Fibroblast of gingiva (primary cell): ENCODE measurements around the gene CMTM1.
"Not testable (repeated sequence)": the region's sequence is repeated elsewhere in the genome, so short reads cannot be mapped to it uniquely, and the experiment has no call there.

Source experiments
- DNase-seq: peaks from one replicate; pipeline ENCODE4 v3.0.0-alpha.2; 2011; ENCODE audit warnings: low read depth

The CMTM1 gene

GRCh38 chr16:66562986-66563385, 3.3 kb upstream of the CMTM1 start:
- no peak for DNase-seq

DNA sequence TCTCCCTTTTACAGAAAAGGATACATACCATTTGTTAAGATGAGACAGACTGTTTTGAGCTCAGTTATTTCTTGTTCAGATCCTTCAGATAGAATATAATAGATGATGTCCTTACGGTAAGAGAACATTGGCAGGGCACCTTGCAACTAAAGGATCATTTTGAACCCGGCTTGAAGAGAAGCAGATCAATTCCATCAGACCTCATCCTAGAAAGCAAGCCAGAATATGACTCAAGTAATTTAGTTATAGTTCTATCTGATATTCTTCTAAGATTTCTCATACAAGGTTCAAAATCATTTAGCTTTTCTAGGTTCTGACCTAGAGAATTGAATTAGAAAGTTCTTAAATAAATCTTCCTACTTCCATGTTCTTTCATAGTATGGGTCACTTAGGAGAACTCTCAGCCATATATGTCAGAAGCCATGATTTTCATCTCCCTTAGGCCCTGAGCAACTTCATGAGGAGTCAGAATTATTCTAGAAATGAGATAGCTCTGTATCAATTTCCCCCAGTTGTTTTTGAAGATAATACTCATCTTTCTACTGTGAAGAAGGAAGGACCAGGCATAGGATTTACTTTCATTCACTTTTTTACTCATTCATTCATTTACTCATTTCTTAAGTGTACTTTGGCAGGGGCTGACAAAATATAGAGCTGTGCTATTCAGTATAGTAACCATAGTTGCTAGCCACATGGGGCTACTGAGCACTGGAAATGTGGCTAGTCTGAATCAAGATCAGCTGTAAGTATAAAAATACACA, 2.5 kb upstream of the CMTM1 start:
- DNase-seq, result no peak

DNA sequence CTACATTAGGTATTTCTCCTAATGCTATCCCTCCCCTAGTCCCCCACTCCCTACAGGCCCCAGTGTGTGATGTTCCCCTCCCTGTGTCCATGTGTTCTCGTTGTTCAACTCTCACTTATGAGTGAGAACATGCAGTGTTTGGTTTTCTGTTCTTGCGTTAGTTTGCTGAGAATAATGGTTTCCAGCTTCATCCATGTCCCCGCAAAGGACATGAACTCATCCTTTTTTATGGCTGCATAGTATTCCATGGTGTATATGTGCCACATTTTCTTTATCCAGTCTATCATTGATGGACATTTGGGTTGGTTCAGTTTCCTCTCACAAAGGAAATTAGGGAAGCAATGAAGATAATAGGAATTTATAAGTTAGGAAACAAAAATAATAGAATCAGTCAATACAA, 1.0 kb downstream of the CMTM1 start:
- not testable (repeated sequence) for DNase-seq

- DNase-seq, result no peak
These were observed 2.1 kb downstream of the CMTM1 start for GRCh38 chr16:66568355-66568754.

DNA sequence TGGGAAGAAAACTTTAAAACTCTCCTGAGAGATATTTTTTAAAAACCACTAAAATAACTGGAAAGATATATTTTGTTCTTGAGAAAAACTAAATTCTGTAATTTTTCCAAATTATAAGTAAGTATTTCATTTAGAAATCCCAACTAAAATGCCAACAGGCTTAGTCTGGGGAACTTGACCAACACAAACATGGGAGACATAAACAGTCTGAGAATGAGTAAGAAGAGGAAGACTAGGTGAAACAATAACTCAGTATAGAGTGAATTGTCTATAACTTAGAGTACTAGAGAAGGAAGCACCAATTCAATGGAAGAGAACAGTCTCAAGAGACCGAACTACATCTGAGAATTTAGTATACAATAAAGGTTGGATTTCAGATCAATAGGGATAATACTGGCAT, 2.9 kb downstream of the CMTM1 start:
- peak; percentile 57 for DNase-seq

DNA sequence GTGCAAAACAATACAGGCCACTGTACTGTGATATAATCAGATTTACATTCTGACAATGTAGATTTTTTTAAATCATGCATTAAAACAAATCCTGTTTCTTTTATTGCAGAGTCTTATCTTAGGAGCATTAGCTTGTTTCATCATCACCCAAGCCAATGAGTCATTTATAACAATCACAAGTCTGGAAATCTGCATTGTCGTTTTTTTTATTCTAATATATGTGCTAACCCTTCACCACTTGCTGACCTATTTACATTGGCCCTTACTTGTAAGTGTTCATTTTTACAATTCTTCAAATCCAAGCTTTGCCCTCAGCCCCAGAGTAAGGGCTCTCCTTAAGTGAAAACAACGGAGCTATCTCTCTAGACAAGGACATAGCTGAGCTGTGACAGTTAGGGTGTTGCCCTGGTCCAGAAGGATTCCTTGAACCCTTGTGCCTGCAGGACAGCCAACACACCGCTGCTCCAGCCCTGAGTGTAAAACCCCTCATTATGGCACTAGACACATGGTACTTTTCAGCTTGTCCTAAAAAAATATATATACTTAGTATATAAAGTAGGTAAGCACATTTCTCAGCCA, 3.7 kb downstream of the CMTM1 start:
- DNase-seq, result peak; percentile 16

DNA sequence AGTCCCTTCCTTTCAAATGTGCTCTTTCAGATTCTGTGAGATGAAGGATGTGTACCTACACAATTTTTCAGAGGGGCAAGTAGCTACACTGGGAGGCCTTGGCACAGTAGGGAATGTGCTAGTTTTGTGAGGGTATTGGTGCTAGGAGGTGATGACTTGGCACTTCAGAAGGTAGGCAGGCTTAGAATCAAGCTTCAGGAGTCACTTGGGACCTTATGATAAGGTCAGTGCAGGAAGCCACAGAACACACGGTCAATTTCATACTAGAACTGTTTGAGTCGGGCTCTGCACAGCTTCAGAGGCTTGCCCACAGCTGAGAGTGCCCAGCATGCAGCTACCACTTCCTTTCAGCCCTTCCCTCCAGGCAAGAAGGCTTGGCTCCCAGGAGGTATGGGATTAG, 6.1 kb downstream of the CMTM1 start:
- DNase-seq, result no peak

- DNase-seq, result no peak
These were observed 7.8 kb downstream of the CMTM1 start for GRCh38 chr16:66574081-66574480.

DNA sequence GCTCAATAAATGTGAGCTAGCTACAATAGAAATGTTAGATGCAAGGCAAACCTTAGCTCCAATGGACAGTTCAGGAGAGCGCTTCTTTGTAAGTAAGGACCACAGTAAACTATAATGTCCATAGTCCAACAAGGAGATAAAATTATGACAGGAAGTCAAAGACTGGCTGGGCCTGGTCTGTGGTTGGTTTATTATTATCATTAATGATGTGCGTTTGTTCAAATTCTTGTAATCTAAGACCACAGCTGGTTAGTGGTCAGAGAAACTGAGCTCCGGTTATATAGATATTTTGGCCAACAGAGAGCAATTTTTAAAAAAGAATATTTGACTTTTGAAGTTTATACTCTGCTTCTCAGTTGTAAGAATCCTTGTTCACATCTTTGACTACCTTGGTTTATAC, 8.3 kb downstream of the CMTM1 start:
- no peak for DNase-seq

GRCh38 chr16:66575060-66575459, 8.8 kb downstream of the CMTM1 start:
- DNase-seq, result no peak

DNA sequence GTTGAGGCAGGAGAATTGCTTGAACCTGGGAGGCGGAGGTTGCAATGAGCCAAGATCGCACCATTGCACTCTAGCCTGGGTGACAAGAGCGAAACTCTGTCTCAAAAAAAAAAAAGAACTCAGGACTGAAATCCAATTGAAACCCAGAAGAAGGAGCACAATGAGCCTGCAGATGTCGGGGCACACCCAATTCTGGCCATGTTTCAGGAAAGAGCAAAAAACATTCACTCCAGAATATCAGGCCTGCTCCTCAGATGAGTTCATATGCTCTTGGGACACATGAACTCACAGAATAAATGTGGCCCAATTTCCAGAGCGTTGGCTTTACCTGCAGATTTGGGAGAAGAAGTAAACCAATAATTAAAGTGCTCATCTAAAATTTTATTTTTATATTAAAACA, 10.1 kb downstream of the CMTM1 start:
- DNase-seq, result no peak

- no peak for DNase-seq
These were observed 12.7 kb downstream of the CMTM1 start, which contains the start of gene CMTM2 for GRCh38 chr16:66578651-66579531. CMTM2 (plus strand) TSS chr16:66579463; CDS start chr16:66579608, 145 bp downstream.

- DNase-seq, result peak; percentile 81
These were observed 14.5 kb downstream of the CMTM1 start for GRCh38 chr16:66580605-66581209.

DNA sequence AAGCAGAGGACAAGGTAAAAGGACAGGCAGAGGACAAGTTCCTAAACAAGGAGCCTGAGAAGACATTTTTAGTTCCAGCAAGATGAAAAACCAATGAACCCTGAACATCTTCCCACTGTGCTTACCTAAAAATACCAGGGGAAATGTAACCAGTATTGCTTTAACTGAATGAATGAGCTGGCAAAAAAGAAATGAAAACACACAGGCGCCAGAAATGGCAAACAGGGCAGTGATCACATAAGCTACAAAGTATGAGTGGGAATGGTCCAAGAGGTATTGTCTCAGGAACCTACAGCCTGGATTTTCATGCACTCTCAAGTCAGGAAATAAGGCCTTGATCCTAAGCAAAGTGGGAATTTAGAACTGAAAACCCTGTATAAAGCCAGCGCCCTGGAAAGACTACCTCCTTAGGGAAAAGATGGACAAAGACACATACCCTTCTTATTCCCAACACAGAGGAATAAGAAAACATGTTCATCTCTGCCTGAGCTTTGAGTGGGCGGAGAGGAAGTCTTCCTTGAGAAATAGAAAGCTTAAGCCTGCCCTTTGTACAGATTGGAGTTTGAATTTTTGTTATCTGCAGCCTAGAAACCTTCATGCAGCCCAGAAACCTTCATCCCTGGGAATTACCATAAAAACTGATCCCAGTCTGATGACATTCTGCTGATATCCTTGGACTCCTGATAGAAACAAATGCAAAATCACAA, 15.2 kb downstream of the CMTM1 start:
- DNase-seq, result no peak

DNA sequence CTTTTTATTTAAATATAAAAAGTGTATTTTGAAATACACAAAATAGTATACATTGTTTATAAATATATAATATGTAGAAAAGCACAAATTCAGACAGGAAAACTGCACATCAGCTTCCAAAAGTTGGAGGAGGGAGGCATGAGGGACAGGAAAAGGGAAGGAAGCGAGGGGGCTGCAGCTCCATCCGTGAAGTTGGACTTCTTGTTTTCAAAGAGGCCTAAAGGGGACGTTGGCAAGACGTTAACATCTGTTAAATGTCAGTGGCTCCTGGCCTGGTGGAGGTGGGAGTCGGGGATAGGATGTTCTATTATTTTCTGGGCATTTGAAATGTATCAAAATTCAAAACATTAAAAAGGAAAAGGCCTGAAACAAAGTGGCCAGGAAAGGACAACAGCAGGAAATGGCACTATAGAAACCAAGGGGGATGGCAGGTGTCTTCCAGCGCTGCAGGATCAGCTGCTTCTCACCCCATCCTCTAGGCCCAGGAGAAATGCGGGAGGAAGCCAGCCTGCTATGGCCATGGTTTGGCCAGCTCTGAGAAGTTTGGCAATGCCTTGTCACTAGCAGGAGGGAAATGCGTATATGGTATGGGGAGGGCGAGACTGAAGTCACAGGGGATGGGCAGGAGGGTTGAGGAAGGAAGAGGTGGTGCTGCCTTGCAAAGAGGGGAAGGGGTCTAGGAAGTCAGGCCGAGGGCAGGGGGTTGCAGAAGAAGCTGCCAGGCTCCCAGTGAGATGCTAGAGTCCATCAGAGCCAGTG, 19.4 kb downstream of the CMTM1 start:
- DNase-seq, result no peak

GRCh38 chr16:66587881-66588600, 21.8 kb downstream of the CMTM1 start:
- no peak for DNase-seq

DNA sequence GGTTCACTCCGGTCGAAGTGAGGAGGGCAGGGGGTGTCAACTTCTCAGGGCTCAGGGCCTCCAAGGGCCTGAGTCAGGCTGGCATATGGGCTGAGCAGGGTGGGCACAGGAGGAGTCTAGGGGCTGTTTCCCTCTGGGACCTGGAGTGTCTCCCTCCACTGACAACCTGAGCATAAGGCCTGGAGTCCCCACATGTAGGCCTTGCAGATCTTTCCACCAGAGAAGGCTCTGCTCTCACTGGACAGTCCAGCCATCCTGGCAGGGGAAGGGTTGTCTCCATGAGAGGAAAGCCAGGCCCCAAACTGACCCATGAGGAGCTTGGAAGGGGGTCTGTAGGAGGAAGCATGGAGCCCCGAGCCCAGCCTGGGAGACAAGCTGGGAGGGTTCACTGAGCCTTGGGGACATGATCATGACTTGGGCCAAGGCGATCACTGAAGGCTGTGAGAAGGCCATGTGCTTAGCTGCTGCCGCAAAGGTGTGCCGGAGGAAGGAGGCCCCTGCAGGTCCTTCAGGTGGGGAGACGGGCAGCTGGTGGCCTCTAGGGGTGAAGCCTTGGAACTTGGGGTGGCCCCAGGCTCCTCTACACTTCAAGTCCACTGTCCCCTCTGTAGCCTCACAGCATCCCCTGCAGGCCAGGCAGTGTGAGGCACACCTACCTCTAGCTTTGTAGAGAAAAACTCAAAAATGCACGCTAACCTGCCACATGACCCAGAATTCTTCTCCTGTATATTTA, 22.9 kb downstream of the CMTM1 start:
- no peak for DNase-seq

GRCh38 chr16:66590322-66590721, 24.1 kb downstream of the CMTM1 start:
- DNase-seq, result no peak

DNA sequence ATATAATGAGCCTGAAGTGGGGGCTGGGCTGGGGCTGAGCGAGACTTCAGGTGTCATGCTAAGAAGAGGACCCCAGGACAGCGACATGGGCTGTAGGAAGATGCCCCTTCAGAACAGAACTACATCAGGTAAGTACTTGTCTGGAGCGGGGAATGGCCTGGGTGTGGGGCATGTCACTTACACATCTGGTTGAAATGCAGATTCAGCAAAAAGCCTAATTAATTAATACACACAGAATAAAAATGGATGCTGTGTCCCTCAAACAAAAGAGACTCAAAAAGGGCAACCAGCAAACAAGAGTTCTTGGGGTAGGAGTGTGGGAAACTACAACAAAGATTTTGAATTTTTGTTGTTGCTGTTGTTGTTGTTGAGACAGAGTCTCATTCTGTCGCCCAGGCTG, 24.8 kb downstream of the CMTM1 start:
- DNase-seq, result no peak

- DNase-seq, result no peak
These were observed 26.0 kb downstream of the CMTM1 start for GRCh38 chr16:66592241-66592640.
